BJ (cell line): ENCODE data around the gene SLC43A2. TPM values are rescaled to one million over a fixed set of nuclear protein-coding genes. Genes with fewer than 3 reads are reported as not detected.
"Not testable (repeated sequence)": the region's sequence is repeated elsewhere in the genome, so short reads cannot be mapped to it uniquely, and the experiment has no call there.

Experiments used
- CTCF ChIA-PET: fragments of 350-600 bp; formaldehyde crosslinking; extraction: SDS; loops from one replicate; lab custom pipeline; 2021; ENCODE audit warnings: antibody characterized with exemption, inconsistent platforms; lab: Yijun Ruan, JAX
- POLR2A ChIA-PET: fragments of 300-600 bp; sonication (Branson Sonifier 250); formaldehyde crosslinking; extraction: SDS; loops from one replicate; lab custom pipeline; 2021; ENCODE audit warnings: antibody characterized with exemption; lab: Charles Lee
- DNase-seq: peaks from one replicate; pipeline ENCODE4 v3.0.0-alpha.2; 2011; ENCODE audit warnings: low read depth
- H3K27me3 ChIP-seq: 2 replicates; pipeline ENCODE4 v1.6.0; 2011; ENCODE audit warnings: low read length; ENCODE audit not compliant: control insufficient read depth, insufficient read depth
- H3K36me3 ChIP-seq: 2 replicates; pipeline ENCODE4 v1.5.1; 2011; ENCODE audit warnings: low read length; ENCODE audit not compliant: control insufficient read depth, insufficient read depth
- H3K4me3 ChIP-seq: 2 replicates; pipeline ENCODE4 v1.5.1; 2011; ENCODE audit warnings: low read depth, mild to moderate bottlenecking, control low read depth, low read length
- polyA plus RNA-seq: library from polyadenylated mRNA; depleted of rRNA; stranded (reverse); fragments of >200 nt; gene quantifications from 2 replicates; pipeline ENCODE4 v1.2.3, GENCODE V29; 2011
- TF ChIP-seq, protein P1 (sequence below): IDR thresholded peaks from 2 replicates; pipeline ENCODE4 v1.5.1; 2011; ENCODE audit warnings: low read depth, mild to moderate bottlenecking, control low read depth, inconsistent platforms, low read length, moderate library complexity; ENCODE audit not compliant: insufficient read depth

The SLC43A2 gene
- polyA plus RNA-seq, 1 experiment, result 8.9 TPM

DNA sequence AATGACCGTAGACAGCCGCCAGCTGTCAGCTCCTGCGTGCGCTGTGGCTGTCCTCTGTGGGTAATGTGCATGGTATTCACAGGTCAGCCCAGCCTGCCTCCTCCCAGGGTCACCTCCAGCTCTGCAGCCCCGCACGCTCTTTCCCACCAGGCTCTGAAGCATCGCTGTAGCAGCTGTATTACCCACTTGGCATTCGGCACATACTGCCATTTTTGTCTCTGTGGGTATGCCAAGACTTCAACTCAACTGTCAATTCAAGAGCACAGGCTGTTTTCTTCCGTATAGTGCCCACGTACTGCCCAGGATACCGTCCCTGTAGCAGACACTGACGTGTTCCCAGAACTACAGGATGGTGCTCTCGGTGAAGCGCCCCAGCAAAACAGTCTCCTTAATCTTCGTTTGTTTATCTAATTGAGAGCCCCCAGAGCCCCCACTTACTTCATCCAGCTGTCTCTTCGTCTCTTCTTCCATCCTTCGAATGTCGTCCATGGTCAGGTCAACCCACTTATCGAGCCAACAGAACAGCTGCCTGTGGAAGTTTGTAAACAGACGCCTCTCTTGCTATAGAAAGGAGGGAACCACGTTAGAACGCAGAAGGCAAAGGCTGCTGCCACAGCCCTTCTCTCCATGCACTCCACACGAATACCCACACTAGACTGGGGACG, 94.8 kb downstream of the SLC43A2 start:
- no peak for DNase-seq
- Histone ChIP-seq H3K36me3 (peaks cover 30% of the 10 kb centered on the region), H3K4me3 (no peak overlapping the region), H3K27me3 (no peaks in the 10 kb centered on the region)
- TF ChIP-seq, protein P1, sequence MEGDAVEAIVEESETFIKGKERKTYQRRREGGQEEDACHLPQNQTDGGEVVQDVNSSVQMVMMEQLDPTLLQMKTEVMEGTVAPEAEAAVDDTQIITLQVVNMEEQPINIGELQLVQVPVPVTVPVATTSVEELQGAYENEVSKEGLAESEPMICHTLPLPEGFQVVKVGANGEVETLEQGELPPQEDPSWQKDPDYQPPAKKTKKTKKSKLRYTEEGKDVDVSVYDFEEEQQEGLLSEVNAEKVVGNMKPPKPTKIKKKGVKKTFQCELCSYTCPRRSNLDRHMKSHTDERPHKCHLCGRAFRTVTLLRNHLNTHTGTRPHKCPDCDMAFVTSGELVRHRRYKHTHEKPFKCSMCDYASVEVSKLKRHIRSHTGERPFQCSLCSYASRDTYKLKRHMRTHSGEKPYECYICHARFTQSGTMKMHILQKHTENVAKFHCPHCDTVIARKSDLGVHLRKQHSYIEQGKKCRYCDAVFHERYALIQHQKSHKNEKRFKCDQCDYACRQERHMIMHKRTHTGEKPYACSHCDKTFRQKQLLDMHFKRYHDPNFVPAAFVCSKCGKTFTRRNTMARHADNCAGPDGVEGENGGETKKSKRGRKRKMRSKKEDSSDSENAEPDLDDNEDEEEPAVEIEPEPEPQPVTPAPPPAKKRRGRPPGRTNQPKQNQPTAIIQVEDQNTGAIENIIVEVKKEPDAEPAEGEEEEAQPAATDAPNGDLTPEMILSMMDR, result no peak
- ChIA-PET POLR2A (no interaction called here), CTCF (interaction anchor here (1.1 to 2.1 kb wide), 4 partner anchors 9 to 96 kb away, joined by 4 to 5 read pairs (median 5); partner anchors contain the start of gene INPP5K)

DNA sequence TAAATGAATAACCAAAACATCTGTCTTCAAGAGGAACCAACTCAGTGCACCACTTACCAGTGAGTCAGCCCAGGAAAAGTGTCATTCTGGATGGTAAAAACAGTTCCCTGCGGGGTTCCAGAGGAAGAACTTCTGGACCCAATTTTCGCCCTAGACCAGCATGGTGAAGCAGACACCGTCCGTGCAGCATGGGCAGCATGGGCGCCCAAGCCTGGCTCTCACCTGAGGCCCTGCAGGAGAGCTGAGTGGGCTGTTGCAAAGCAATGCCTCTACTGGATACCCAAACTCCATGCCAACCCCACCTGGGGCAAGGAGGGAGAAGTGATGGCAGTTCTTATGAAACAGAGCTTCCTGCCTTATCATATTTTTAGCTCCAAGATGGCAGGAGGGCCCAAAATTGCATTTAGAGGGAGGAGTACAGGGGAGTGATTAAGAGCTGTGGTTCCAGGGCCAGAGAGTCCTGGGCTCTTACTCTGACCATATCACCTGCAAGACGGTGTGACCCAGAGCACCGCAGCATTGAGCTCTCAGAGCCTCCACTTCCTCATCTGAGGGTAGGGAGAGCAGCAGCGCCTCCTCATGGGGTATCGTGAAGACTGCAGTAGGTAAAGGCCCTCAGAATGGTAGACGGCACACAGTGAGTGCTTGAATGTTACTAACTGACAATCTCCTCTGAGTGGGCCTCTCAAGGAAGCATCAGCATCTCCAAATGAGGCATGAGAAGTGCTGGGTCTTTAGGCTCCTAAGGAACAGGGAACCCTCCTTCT, 95.6 kb downstream of the SLC43A2 start:
- TF ChIP-seq, protein P1, result 0 out of 2 replicates have a peak, but pooled peaks have one; percentile 16
- H3K27me3 ChIP-seq, result no peaks in the 10 kb centered on the region
- no peak overlapping the region for H3K4me3 ChIP-seq
- DNase-seq, result no peak
- H3K36me3 ChIP-seq, result peaks cover 28% of the 10 kb centered on the region
- ChIA-PET CTCF (interaction anchor here (1.1 to 2.1 kb wide), 5 partner anchors 10 to 200 kb away, joined by 3 to 5 read pairs (median 5); partner anchors contain the start of gene INPP5K), POLR2A (no interaction called here)

DNA sequence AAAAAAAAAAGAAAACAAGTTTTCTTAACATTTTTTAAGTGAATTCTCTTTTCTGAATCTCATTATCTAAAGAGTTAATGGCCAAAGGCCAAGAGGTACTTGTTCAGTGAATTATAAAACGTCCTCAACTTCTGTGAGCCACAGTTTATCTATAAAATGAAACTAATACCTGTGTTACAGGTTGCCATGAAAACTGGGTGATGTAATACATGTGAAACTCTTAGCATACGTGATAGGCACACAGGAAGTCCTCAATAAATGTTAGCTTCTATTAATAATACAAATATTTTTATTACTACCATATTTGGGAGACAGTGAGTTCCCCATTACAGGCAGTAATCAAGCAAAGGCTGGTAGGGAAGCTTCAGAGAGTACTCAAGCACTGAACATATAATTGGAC, 98.8 kb downstream of the SLC43A2 start:
- no peaks in the 10 kb centered on the region for H3K27me3 ChIP-seq
- no peak overlapping the region for H3K4me3 ChIP-seq
- TF ChIP-seq, protein P1, result no peak
- ChIA-PET CTCF (interaction anchor here (2.6 kb wide), 1 partner anchor 13 kb away, joined by 7 read pairs; the partner anchor contains the start of gene INPP5K), POLR2A (no interaction called here)
- peaks cover 27% of the 10 kb centered on the region for H3K36me3 ChIP-seq
- peak; percentile 17 for DNase-seq

DNA sequence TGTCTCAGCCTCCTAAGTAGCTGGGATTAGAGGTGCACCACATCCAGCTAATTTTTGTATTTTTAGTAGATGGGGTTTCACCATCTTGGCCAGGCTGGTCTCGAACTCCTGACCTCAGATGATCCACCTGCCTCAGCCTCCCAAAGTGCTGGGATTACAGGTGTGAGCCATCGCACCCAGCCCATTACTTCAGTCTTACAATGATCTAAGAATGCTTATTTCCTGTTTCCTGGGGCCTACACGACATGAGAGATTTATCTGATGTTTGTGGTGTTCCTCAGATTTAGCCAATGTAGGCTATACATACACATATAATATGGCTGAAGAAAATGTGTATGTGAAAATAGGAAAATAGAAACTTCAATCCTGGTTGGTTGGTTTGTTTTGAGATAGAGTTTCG, 101.8 kb downstream of the SLC43A2 start:
- CTCF ChIA-PET, result interaction anchor here (0.9 to 1.1 kb wide), 2 partner anchors 29 to 103 kb away, joined by 3 read pairs; no protein-coding TSS in a partner anchor
- H3K27me3 ChIP-seq, POLR2A ChIA-PET, H3K36me3 ChIP-seq, H3K4me3 ChIP-seq, DNase-seq: not testable (repeated sequence)

DNA sequence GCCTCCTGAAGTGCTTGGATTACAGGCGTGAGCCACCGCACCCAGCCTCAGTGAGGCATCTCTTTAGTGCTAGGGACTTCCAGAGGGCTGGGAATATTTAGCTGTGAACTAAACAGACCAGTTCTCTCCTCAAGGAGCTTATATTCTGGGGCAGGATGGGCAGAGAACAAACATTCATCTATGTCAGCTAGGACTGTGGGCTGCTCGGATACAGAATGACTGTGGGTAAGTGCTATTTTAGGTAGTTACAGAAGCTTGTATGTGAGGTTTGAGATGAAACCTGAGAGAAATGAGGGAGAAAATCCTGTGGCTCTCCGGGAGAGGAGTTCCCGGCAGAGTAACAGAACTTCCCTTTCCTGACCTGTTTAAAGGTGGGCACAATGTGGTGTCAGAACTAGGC, 106.0 kb downstream of the SLC43A2 start:
- CTCF ChIA-PET, result no interaction called here
- POLR2A ChIA-PET, result no interaction called here
- DNase-seq, result no peak
- no peak overlapping the region for H3K4me3 ChIP-seq
- peaks cover 7% of the 10 kb centered on the region for H3K36me3 ChIP-seq
- no peaks in the 10 kb centered on the region for H3K27me3 ChIP-seq
- TF ChIP-seq, protein P1, result no peak
